ENCODE data around the gene ZNF488.

DNA sequence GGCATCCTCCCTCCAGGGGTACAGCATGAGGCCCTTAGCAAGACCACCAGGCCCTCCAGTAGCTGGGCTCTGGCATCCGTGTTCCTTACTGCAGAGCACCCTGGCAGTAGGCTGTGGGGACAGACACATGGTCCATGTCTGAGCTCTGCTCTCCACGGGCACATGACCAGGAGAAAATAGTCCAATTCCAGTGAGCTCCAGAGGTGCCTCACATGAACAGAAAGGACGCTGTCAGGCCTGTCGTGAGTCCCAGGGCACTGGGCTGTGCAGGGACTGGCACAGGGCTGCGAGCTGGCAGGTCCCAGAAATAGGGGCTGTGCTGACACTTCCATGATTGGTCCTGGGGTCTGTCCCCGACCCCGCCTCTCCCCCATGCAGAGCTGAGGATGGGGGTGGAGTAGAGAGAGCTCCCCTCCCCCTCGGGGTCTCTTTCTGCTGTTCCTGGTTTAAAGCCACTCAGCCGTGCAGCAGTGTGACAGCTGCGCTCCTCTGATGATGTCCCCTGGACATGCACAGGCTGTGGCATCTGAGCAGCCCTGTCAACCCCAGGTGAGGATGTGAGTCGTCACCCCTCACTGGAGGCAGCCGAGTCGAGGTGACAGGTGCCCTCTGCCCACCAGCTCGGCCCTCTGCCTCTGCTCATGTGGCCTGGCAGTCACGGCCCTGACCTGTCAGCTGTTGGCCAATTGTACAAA lies 25.2 kb upstream of the ZNF488 start:
- no peak for TF ChIP-seq POLR2A (IDR thresholded peaks at IDR 0.05)
- TF ChIP-seq, protein P1, sequence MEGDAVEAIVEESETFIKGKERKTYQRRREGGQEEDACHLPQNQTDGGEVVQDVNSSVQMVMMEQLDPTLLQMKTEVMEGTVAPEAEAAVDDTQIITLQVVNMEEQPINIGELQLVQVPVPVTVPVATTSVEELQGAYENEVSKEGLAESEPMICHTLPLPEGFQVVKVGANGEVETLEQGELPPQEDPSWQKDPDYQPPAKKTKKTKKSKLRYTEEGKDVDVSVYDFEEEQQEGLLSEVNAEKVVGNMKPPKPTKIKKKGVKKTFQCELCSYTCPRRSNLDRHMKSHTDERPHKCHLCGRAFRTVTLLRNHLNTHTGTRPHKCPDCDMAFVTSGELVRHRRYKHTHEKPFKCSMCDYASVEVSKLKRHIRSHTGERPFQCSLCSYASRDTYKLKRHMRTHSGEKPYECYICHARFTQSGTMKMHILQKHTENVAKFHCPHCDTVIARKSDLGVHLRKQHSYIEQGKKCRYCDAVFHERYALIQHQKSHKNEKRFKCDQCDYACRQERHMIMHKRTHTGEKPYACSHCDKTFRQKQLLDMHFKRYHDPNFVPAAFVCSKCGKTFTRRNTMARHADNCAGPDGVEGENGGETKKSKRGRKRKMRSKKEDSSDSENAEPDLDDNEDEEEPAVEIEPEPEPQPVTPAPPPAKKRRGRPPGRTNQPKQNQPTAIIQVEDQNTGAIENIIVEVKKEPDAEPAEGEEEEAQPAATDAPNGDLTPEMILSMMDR (IDR thresholded peaks at IDR 0.05) = no peak
